HG02973 (cell line): ENCODE data around the gene BMAL2.

Experiments
- ATAC-seq: cut with Tn5 transposase; IDR thresholded peaks from one replicate; pipeline ENCODE4 v1.9.1; 2021; ENCODE audit warnings: moderate library complexity; ENCODE audit not compliant: unreplicated experiment

The BMAL2 gene

GRCh38 chr12:27319848-27320247 is 12.8 kb upstream of the BMAL2 start:
- ATAC-seq: no peak

- no peak for ATAC-seq
Measured at GRCh38 chr12:27324530-27324929, 8.1 kb upstream of the BMAL2 start.

GRCh38 chr12:27330846-27331245 is 1.8 kb upstream of the BMAL2 start:
- ATAC-seq: no peak

- ATAC-seq: peak; percentile 45
Measured at GRCh38 chr12:27331291-27331926, 1.2 kb upstream of the BMAL2 start.

GRCh38 chr12:27331927-27332324 is 710 bp upstream of the BMAL2 start:
- ATAC-seq: no peak

GRCh38 chr12:27332407-27332713 is 276 bp upstream of the BMAL2 start:
- ATAC-seq: no peak

- ATAC-seq: peak; percentile 17
Measured at GRCh38 chr12:27333403-27334009, 870 bp downstream of the BMAL2 start.

- no peak for ATAC-seq
Measured at GRCh38 chr12:27334042-27334720, 1.5 kb downstream of the BMAL2 start.

- ATAC-seq: no peak
Measured at GRCh38 chr12:27334721-27335082, 2.1 kb downstream of the BMAL2 start.

GRCh38 chr12:27335364-27336281 is 3.0 kb downstream of the BMAL2 start:
- ATAC-seq: no peak

- ATAC-seq: no peak
Measured at GRCh38 chr12:27336282-27336653, 3.6 kb downstream of the BMAL2 start.

- no peak for ATAC-seq
Measured at GRCh38 chr12:27337376-27337775, 4.7 kb downstream of the BMAL2 start.

- no peak for ATAC-seq
Measured at GRCh38 chr12:27338473-27338872, 5.8 kb downstream of the BMAL2 start.

GRCh38 chr12:27340971-27341370 is 8.3 kb downstream of the BMAL2 start:
- ATAC-seq: no peak

- no peak for ATAC-seq
Measured at GRCh38 chr12:27342536-27342935, 9.9 kb downstream of the BMAL2 start.

GRCh38 chr12:27343255-27344000 is 10.8 kb downstream of the BMAL2 start:
- ATAC-seq: no peak

GRCh38 chr12:27344246-27344645 is 11.6 kb downstream of the BMAL2 start:
- ATAC-seq: no peak

GRCh38 chr12:27344760-27345159 is 12.1 kb downstream of the BMAL2 start:
- ATAC-seq: no peak

- ATAC-seq: no peak
Measured at GRCh38 chr12:27345376-27345775, 12.7 kb downstream of the BMAL2 start.

GRCh38 chr12:27347779-27348178 is 15.1 kb downstream of the BMAL2 start:
- ATAC-seq: no peak

- no peak for ATAC-seq
Measured at GRCh38 chr12:27351476-27351875, 18.8 kb downstream of the BMAL2 start.
